ENCODE results near the gene TUSC2. TPM values are rescaled to one million over a fixed set of nuclear protein-coding genes. Genes with fewer than 3 reads are reported as not detected.

TUSC2 gene
- total and polyA plus RNA-seq, 10 of the 15 experiments (the other 5 are each of a cell fraction or from before 2014, with no cell fraction given) = 4.0 to 73.8 (median 34.3) TPM

GRCh38 chr3:50359760-50360110, 31.7 kb upstream of the TUSC2 start:
- TF ChIP-seq POLR2A (IDR thresholded peaks at IDR 0.05; ENCODE audit: low read depth, low read length) (no peak), ZNF274 (IDR thresholded peaks at IDR 0.05; ENCODE audit: insufficient read depth, insufficient read length) (no peak), IRF4 (IDR thresholded peaks at IDR 0.05; ENCODE audit: low read depth, low read length) (no peak), MYB (IDR thresholded peaks at IDR 0.05; ENCODE audit: borderline replicate concordance, low read depth, low read length) (no peak), NFYA (IDR thresholded peaks at IDR 0.05; ENCODE audit: borderline replicate concordance, low read depth, low read length) (no peak), NRF1 (conservative IDR thresholded peaks at IDR 0.05; ENCODE audit: low read depth, low read length) (no peak), CHD1 (IDR thresholded peaks at IDR 0.05; ENCODE audit: low read depth, low read length) (no peak), DPF2 (IDR thresholded peaks at IDR 0.05) (no peak), MTA2 (IDR thresholded peaks at IDR 0.05; ENCODE audit: low read depth) (no peak), TARDBP (IDR thresholded peaks at IDR 0.05; ENCODE audit: borderline replicate concordance) (no peak), E2F4 (IDR thresholded peaks at IDR 0.05; ENCODE audit: low read depth, low read length) (no peak), BCL11A (IDR thresholded peaks at IDR 0.05; ENCODE audit: low read depth, low read length) (no peak), FOS (IDR thresholded peaks at IDR 0.05; ENCODE audit: borderline replicate concordance, extremely low read depth, insufficient read length) (no peak), EGR1 (IDR thresholded peaks at IDR 0.05; ENCODE audit: borderline replicate concordance in 1 of 2, low read depth in 2 of 2, low read length in 2 of 2) (no peak)
- Histone ChIP-seq H4K20me1 (ENCODE audit: control insufficient read depth, insufficient read depth) (peaks cover 2% of the 10 kb centered on the region; the same call in 1 of the 2 replicates), H3K36me3 (ENCODE audit: control insufficient read depth in 2 of 2, insufficient read depth in 2 of 2, low read length in 1 of 2) (peaks cover 3 to 17% of the 10 kb centered on the region in 2 experiments; a peak in 2 of 4 replicates), H3K9me3 (replicated peaks; ENCODE audit: control insufficient read depth, insufficient read depth, low read length) (no peaks in the 10 kb centered on the region), H3K9ac (ENCODE audit: control insufficient read depth, insufficient read depth, low read length) (no peak overlapping the region), H3K4me1 (ENCODE audit: control insufficient read depth, insufficient read depth, low read length) (peaks cover 18% of the 10 kb centered on the region), H3K27ac (ENCODE audit: control insufficient read depth, insufficient read depth) (no peak overlapping the region), H3K27me3 (replicated peaks in 1 of 2; ENCODE audit: control insufficient read depth in 2 of 2, insufficient read depth in 2 of 2, low read length in 1 of 2) (no peaks in the 10 kb centered on the region), H3K79me2 (ENCODE audit: control insufficient read depth, insufficient read depth, low read length) (peaks cover 33% of the 10 kb centered on the region), H2AFZ (ENCODE audit: control insufficient read depth, low read depth, low read length) (peak overlapping the region; percentile 99), H3K4me2 (ENCODE audit: control insufficient read depth, insufficient read depth) (peak overlapping the region; percentile 82), H3K4me3 (peak overlapping the region; percentile 49)
- no peak for DNase-seq (ENCODE audit: low read depth, low spot score)
- BruUV-seq (replicated peaks) = no TSS peak
- intact Hi-C loops (cut with micrococcal nuclease; ENCODE audit: unreplicated experiment) = loop anchor here (1.0 kb wide), 1 partner anchor 8 kb away; no protein-coding TSS in a partner anchor
- ChIA-PET SMC1A (ENCODE audit: uncharacterized antibody, unreplicated experiment) (interaction anchor here (0.8 to 1.0 kb wide), 2 partner anchors 10 to 23 kb away, joined by 4 read pairs; partner anchors contain the start of genes CYB561D2 and NPRL2), RAD21 (ENCODE audit: unreplicated experiment) (interaction anchor here (0.6 kb wide), 1 partner anchor 23 kb away, joined by 3 read pairs; no protein-coding TSS in a partner anchor), CTCF (interaction anchor here (0.9 kb wide), 1 partner anchor 195 kb away, joined by 4 read pairs; no protein-coding TSS in a partner anchor), POLR2A (interaction anchor here (0.6 to 3.2 kb wide), 3 partner anchors 10 to 227 kb away, joined by 3 to 24 read pairs (median 5); partner anchors contain the start of genes CYB561D2 and NPRL2)
- WGBS (ENCODE audit: insufficient coverage, insufficient replicate concordance, low lambda C conversion rate, missing lambda C conversion rate) = 8% methylated on average over 8 of the region's 8 CpGs
- in situ Hi-C loops (cut with MboI) = loop anchor here (10.0 kb wide), 1 partner anchor 1025 kb away; the partner anchor contains the start of gene MANF
- peak; percentile 20 for ATAC-seq
- no peak for FAIRE-seq
